Measurements from ENCODE around the gene SRGAP3. TPM values are rescaled to one million over a fixed set of nuclear protein-coding genes. Genes with fewer than 3 reads are reported as not detected.

Gene SRGAP3
- total and polyA plus RNA-seq, 8 donors: 0.31 to 31.7 (median 5.8) TPM

DNA sequence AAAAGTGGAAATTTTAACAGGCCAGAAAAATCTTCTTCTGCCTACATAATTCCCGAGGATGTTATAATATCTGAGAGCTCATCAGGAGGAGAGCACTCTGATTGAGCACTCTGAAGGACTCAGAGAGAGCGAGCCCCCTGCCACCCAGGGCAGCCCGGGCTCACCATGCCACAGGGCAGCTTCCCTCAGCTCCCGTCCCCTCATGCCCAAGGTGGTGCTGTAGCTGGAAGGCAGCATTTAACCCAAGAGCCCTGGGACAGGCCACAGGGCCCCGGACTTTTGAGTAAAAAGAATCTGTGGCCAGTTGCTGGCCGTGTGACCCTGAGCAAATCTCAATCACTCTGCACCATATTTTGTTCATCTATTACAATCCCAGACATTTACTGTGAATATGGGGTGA, 262.7 kb downstream of the SRGAP3 start:
- no peaks in the 10 kb centered on the region for H3K9me3 ChIP-seq
- intact Hi-C loops (cut with DNase I; ENCODE audit: low total_unique reads): no loop called here
- DNase-seq: no peak
- 88 to 93% (median 90%) methylated on average over 6 of the region's 6 CpGs for WGBS, 5 donors
- TF ChIP-seq EP300 (IDR thresholded peaks at IDR 0.05): no peak
- TF ChIP-seq POLR2AphosphoS5 (IDR thresholded peaks at IDR 0.05): no peak
- TF ChIP-seq POLR2A (IDR thresholded peaks at IDR 0.05): no peak
- peaks cover 0 to 6% (median 4%) of the 10 kb centered on the region in 4 donors for H3K4me1 ChIP-seq
- no peaks in the 10 kb centered on the region for H3K27me3 ChIP-seq
- no peak overlapping the region for H3K27ac ChIP-seq
- H3K4me3 ChIP-seq: no peak overlapping the region
- H3K36me3 ChIP-seq: peaks cover 0 to 3% (median 0%) of the 10 kb centered on the region in 4 donors

DNA sequence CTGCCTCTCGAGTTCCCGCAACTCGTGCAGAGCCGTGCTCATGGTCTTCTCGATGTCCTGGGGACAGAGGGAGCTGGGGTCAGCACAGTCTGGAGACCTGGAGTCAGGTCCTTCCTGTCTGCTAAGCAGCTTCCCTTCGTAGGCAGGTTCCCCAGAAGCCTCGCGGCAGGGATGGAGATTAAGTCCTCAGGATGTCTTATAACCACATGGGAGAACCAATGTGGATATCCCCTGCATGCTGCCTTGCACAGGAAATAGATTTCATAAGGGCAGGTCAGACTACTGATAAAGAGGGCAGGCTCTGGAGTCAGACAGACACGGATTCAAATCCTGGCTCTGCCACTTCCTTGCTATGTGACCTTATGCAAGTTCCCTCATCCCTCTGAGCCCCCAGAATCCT, 263.6 kb downstream of the SRGAP3 start:
- TF ChIP-seq, protein P1, sequence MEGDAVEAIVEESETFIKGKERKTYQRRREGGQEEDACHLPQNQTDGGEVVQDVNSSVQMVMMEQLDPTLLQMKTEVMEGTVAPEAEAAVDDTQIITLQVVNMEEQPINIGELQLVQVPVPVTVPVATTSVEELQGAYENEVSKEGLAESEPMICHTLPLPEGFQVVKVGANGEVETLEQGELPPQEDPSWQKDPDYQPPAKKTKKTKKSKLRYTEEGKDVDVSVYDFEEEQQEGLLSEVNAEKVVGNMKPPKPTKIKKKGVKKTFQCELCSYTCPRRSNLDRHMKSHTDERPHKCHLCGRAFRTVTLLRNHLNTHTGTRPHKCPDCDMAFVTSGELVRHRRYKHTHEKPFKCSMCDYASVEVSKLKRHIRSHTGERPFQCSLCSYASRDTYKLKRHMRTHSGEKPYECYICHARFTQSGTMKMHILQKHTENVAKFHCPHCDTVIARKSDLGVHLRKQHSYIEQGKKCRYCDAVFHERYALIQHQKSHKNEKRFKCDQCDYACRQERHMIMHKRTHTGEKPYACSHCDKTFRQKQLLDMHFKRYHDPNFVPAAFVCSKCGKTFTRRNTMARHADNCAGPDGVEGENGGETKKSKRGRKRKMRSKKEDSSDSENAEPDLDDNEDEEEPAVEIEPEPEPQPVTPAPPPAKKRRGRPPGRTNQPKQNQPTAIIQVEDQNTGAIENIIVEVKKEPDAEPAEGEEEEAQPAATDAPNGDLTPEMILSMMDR (IDR thresholded peaks at IDR 0.05): no peak
- TF ChIP-seq EP300 (IDR thresholded peaks at IDR 0.05): no peak
- TF ChIP-seq POLR2A (IDR thresholded peaks at IDR 0.05): no peak
- TF ChIP-seq POLR2AphosphoS5 (IDR thresholded peaks at IDR 0.05): no peak
- intact Hi-C loops (cut with DNase I; ENCODE audit: low total_unique reads): no loop called here
- no peak for DNase-seq
- Histone ChIP-seq H3K9me3 (no peaks in the 10 kb centered on the region), H3K27me3 (no peaks in the 10 kb centered on the region), H3K27ac (no peak overlapping the region), H3K4me1 (peaks cover 0 to 10% (median 4%) of the 10 kb centered on the region in 4 donors), H3K36me3 (peaks cover 0 to 3% (median 0%) of the 10 kb centered on the region in 4 donors), H3K4me3 (no peak overlapping the region)
- WGBS, 5 donors: 81 to 94% (median 84%) methylated on average over 9 of the region's 9 CpGs

DNA sequence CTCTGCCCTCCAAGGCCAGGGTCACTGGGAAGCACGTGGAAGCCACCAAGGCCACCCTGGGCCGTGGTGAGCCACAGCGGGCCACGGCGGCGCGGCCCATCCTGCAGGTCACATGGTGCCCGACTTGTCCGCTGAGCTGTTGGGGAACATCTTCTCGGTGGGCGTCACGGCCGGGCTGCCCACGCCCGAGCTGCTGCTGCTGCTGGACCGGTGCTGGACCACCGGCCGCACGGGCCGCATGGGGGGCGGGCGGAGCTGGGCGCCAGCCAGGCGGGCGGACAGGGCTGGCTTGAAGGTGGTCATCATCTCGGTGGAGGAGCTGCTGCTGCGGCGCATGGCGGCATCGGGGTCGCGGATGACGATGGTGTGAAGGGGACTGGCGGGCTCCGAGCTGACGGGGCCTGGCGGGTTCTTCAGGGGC, 264.0 kb downstream of the SRGAP3 start:
- Histone ChIP-seq H3K27ac (no peak overlapping the region), H3K4me1 (peaks cover 0 to 10% (median 4%) of the 10 kb centered on the region in 4 donors), H3K9me3 (no peaks in the 10 kb centered on the region), H3K27me3 (no peaks in the 10 kb centered on the region), H3K4me3 (no peak overlapping the region), H3K36me3 (peaks cover 0 to 3% (median 0%) of the 10 kb centered on the region in 4 donors)
- 93 to 98% (median 96%) methylated on average over 5 to 37 of the region's 37 CpGs for WGBS, 5 donors
- intact Hi-C loops (cut with DNase I; ENCODE audit: low total_unique reads): no loop called here
- no peak for TF ChIP-seq EP300 (IDR thresholded peaks at IDR 0.05)
- no peak for TF ChIP-seq POLR2A (IDR thresholded peaks at IDR 0.05)
- no peak for TF ChIP-seq POLR2AphosphoS5 (IDR thresholded peaks at IDR 0.05)
- TF ChIP-seq, protein P1 (IDR thresholded peaks at IDR 0.05): no peak
- no peak for DNase-seq

DNA sequence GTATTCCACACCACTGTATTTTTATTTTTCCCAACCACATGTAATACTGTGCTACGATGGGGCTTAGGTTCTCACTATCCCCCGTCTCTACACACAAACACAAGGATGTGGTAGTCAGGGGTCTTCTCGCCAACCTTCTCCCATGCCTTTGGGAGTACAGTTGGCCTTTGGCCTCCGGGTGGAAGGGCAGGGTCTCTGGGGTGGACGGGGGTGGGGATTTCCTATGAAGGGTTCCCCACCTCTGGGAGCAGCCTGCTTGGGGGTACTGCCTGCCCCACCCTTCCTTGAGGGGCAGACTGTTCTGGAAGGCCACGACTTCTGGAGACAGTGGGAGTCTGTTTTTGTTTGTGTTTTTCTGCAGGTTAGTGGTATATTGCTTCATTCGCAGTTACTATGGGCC, 264.9 kb downstream of the SRGAP3 start:
- no peak for DNase-seq
- Histone ChIP-seq H3K27ac (no peak overlapping the region), H3K4me1 (peaks cover 0 to 10% (median 4%) of the 10 kb centered on the region in 4 donors), H3K9me3 (peaks cover 0 to 3% (median under 1%) of the 10 kb centered on the region in 4 donors), H3K4me3 (no peak overlapping the region), H3K36me3 (no peaks in the 10 kb centered on the region), H3K27me3 (no peaks in the 10 kb centered on the region)
- WGBS, 5 donors: 84 to 93% (median 90%) methylated on average over 7 of the region's 7 CpGs
- intact Hi-C loops (cut with DNase I; ENCODE audit: low total_unique reads): no loop called here
- no peak for TF ChIP-seq EP300 (IDR thresholded peaks at IDR 0.05)
- TF ChIP-seq POLR2A (IDR thresholded peaks at IDR 0.05): no peak
- TF ChIP-seq, protein P1 (IDR thresholded peaks at IDR 0.05): no peak
- TF ChIP-seq POLR2AphosphoS5 (IDR thresholded peaks at IDR 0.05): no peak

DNA sequence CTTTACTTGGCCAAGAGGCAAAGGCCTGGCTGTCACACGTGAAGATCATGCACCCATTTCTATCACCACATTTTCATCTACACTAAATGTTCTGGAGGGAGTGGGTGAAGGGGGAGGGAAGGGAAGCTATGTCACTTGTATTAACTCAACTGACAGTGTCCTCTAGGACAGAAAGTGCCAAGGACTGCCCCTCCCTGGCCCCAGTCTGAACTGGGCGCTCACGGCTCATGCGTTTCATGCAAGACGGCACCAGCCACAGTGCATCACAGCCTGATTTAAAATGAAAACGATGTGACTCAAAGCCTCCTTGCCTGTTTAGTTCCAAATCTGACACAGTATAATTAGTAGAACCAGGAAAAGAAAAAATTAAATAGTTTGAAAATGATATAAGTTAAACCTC, 265.4 kb downstream of the SRGAP3 start:
- H3K36me3 ChIP-seq: no peaks in the 10 kb centered on the region
- H3K4me1 ChIP-seq: peaks cover 0 to 10% (median 4%) of the 10 kb centered on the region in 4 donors
- peaks cover 0 to 8% (median 5%) of the 10 kb centered on the region in 4 donors for H3K9me3 ChIP-seq
- TF ChIP-seq EP300 (IDR thresholded peaks at IDR 0.05) (no peak), POLR2AphosphoS5 (IDR thresholded peaks at IDR 0.05) (no peak), POLR2A (IDR thresholded peaks at IDR 0.05) (no peak)
- TF ChIP-seq, protein P1 (IDR thresholded peaks at IDR 0.05): no peak
- intact Hi-C loops (cut with DNase I; ENCODE audit: low total_unique reads): no loop called here
- peaks cover 0 to 2% (median 0%) of the 10 kb centered on the region in 3 donors for H3K27me3 ChIP-seq
- no peak for DNase-seq
- H3K27ac ChIP-seq: peak overlapping the region in 1 of 5 donors; percentile 5
- 80 to 90% (median 87%) methylated on average over 6 of the region's 6 CpGs for WGBS, 5 donors
- H3K4me3 ChIP-seq: no peak overlapping the region
